Small intestine (tissue), 7 donors: ENCODE results near the gene NUDT12. TPM values are rescaled to one million over a fixed set of nuclear protein-coding genes. Genes with fewer than 3 reads are reported as not detected.

Experiments used
- DNase-seq, 2 donors: peaks; one replicate each; pipeline versions ENCODE4 v3.0.0 to v3.0.0-alpha.2; 2013
- FAIRE-seq: peaks from 2 replicates; lab custom pipeline; 2012; peaks lifted over from hg19 to GRCh38; lab: Jason Lieb, UNC
- H3K27ac ChIP-seq, 3 donors: one replicate each; pipeline ENCODE4 v1.5.1; 2013; ENCODE audit warnings: low read length in 2 of 3, mild to moderate bottlenecking in 2 of 3, control low read depth in 1 of 3, inconsistent platforms in 1 of 3, low read depth in 1 of 3, moderate library complexity in 1 of 3
- H3K27me3 ChIP-seq, 3 donors: one replicate each; pipeline ENCODE4 v1.6.1; 2013; ENCODE audit warnings: low read length in 3 of 3, inconsistent platforms in 1 of 3; ENCODE audit not compliant: control insufficient read depth in 3 of 3, insufficient read depth in 3 of 3
- H3K36me3 ChIP-seq, 3 donors: one replicate each; pipeline ENCODE4 v1.6.1; 2013; ENCODE audit warnings: low read length in 3 of 3, inconsistent platforms in 1 of 3, low read depth in 1 of 3, mild to moderate bottlenecking in 1 of 3, moderate library complexity in 1 of 3; ENCODE audit not compliant: control insufficient read depth in 3 of 3, insufficient read depth in 2 of 3
- H3K4me1 ChIP-seq, 3 donors: one replicate each; pipeline ENCODE4 v1.6.1; 2013; ENCODE audit warnings: low read length in 2 of 3, inconsistent platforms in 1 of 3, low read depth in 1 of 3, mild to moderate bottlenecking in 1 of 3, moderate library complexity in 1 of 3; ENCODE audit not compliant: control insufficient read depth in 3 of 3, insufficient read depth in 2 of 3
- H3K4me3 ChIP-seq, 3 donors: one replicate each; pipeline ENCODE4 v1.5.1; 2013; ENCODE audit warnings: low read length in 3 of 3, control low read depth in 1 of 3, inconsistent platforms in 1 of 3, low read depth in 1 of 3, mild to moderate bottlenecking in 1 of 3, moderate library complexity in 1 of 3
- H3K9me3 ChIP-seq, 2 donors: one replicate each; pipeline ENCODE4 v1.6.1; 2013; ENCODE audit warnings: low read depth in 1 of 2, low read length in 1 of 2; ENCODE audit not compliant: control insufficient read depth in 2 of 2, insufficient read depth in 1 of 2
- WGBS, 3 donors: extraction: QIAGEN DNeasy Blood & Tissue Kit; methylation state at CpG; one replicate each; pipeline ENCODE4 v1.1.7; 2013; 5-methylcytosine and 5-hydroxymethylcytosine counted together
- polyA plus RNA-seq, 4 donors: library from polyadenylated mRNA; stranded (reverse) in 3 of 4; unstranded in 1 of 4; fragments of 200-250 nt in 3 of 4; fragments of 120-200 nt in 1 of 4; gene quantifications; one replicate each; pipeline versions ENCODE4 v1.2.1 to v1.2.3, GENCODE V29; 2013
- donor health status: healthy with polysubstance abuse.
- donor health status: control.
- donor health status: control.
- donor health status: Bipolar disorder and iron deficiency.
- donor health status: healthy.

Gene NUDT12
- polyA plus RNA-seq, 4 donors = 10.6 to 29.0 (median 14.4) TPM

DNA sequence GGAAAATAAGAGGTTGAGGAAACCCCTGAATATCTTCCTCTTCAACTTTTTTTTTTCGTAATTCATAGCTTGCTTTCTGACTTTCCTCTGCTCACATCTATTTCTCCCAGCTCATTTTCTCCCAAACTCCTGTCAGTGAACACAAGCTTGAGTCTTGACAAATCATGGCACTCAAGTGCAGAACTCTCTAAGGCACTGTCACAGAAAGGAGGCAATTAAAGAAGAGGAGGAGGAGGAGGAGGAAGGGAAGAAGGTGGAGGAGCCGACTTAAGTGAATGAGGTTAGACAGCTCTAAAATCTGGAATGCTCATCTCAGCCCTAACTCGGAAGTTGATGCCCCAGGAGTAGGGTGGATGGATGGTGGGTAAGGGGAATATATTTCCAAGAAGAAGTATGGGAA lies 27.2 kb upstream of the NUDT12 start:
- Histone ChIP-seq H3K27me3 (no peaks in the 10 kb centered on the region), H3K4me1 (no peaks in the 10 kb centered on the region), H3K36me3 (no peaks in the 10 kb centered on the region), H3K4me3 (no peak overlapping the region), H3K27ac (no peak overlapping the region), H3K9me3 (no peaks in the 10 kb centered on the region)
- 79 to 90% (median 86%) methylated on average over 3 of the region's 3 CpGs for WGBS, 3 donors
- DNase-seq (no peak), FAIRE-seq (no peak)

DNA sequence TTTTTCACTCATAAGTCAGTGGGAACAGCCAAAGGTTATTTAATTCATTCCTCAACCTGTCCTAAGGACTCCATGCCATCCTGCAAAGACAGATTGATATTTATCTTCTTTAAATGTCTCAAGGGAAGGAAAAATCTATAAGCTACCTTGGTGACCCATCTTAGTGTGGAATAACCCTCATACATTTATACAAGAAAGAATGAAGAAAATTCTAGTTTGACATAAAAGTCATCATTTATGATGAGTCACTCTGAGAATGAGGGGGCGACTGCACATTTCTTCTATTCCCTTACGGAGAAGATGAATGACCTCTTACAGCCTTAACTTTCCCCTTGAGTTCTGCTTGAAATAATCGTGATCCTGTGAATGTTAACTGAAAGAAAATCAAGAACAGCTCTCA lies 26.8 kb upstream of the NUDT12 start:
- Histone ChIP-seq H3K36me3 (no peaks in the 10 kb centered on the region), H3K4me3 (no peak overlapping the region), H3K27me3 (no peaks in the 10 kb centered on the region), H3K9me3 (no peaks in the 10 kb centered on the region), H3K4me1 (no peaks in the 10 kb centered on the region), H3K27ac (no peak overlapping the region)
- FAIRE-seq = no peak
- 67 to 80% (median 68%) methylated on average over 3 of the region's 3 CpGs for WGBS, 3 donors
- DNase-seq = no peak

DNA sequence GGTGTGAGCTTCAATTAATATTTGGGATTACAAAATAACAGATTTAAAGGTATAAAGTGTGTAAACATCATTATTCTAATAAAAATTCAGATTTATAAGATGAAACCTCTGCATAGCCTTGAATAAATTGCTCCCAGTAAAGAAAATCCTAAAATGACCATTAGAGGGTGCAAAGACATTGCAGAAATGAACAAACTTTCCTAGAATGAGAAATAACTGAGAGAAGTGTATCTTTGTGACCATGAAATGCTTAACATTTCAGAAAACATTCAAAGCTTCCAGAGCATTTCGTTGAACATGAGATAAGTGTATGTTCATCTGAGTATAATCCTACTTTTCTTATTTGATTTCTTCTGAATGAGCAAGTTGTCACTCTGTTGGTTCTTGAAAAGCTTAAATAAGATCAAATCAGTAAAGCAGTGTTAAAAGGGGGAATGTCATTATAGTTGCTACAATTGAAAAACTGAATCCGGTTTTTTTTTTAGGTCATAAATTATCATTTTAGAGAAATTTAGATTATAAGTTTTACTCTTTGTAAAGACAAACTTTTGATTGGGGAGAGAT lies 24.7 kb upstream of the NUDT12 start:
- Histone ChIP-seq H3K36me3 (no peaks in the 10 kb centered on the region), H3K4me3 (no peak overlapping the region), H3K9me3 (no peaks in the 10 kb centered on the region), H3K27me3 (no peaks in the 10 kb centered on the region), H3K27ac (no peak overlapping the region), H3K4me1 (no peaks in the 10 kb centered on the region)
- peak; percentile 57 for FAIRE-seq
- 29 to 37% (median 36%) methylated on average over 2 of the region's 2 CpGs for WGBS, 3 donors
- peak in 1 of 2 donors; percentile 37 for DNase-seq

DNA sequence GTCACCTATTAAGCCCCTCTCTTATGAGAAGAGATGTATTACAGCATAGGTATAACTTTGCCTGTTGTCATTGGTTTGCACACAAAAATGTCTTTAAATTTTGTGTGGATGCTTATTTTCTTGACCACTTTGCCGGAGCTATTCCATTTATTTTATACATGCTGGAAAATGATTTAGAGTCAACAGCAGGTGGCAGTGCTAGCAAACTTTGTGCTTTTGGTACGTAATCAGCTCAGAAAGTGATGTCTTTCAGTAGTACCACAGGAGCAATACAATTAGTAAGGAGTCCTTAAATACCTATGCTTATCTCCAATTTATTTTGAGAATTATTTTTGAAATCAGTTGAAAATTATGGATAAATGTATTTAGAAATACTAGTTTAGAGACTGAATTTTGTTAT lies 19.8 kb upstream of the NUDT12 start:
- H3K36me3 ChIP-seq = no peaks in the 10 kb centered on the region
- no peaks in the 10 kb centered on the region for H3K27me3 ChIP-seq
- WGBS, 3 donors = 12 to 22% (median 18%) methylated on average over 2 of the region's 2 CpGs
- no peak overlapping the region for H3K27ac ChIP-seq
- H3K4me1 ChIP-seq = no peaks in the 10 kb centered on the region
- peak; percentile 47 to 51 for DNase-seq
- H3K4me3 ChIP-seq = no peak overlapping the region
- FAIRE-seq = no peak
- no peaks in the 10 kb centered on the region for H3K9me3 ChIP-seq

DNA sequence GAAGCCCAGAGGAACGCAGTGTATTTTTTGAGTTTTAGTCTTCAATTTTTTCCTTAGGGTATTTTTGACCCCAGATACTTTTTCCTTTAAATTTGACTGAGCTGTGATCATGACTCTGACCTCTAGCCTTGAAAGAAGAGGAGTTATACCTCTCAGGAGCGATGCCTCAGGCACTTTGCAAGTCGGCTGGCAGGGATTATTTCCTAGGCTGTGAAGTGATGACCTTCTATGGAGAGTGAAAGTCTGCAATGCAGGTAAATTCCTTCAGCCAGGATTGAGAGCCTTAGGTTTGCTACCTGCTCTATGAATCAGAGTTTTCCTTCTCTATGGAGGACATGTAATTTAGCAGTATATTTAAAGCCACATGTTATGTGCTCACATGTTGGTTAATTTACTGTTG lies 10.8 kb upstream of the NUDT12 start:
- Histone ChIP-seq H3K27me3 (no peaks in the 10 kb centered on the region), H3K4me3 (no peak overlapping the region), H3K27ac (no peak overlapping the region), H3K36me3 (no peaks in the 10 kb centered on the region), H3K9me3 (peaks cover 0 to 3% of the 10 kb centered on the region in 2 donors), H3K4me1 (peaks cover 0 to 13% (median 0%) of the 10 kb centered on the region in 3 donors)
- DNase-seq (no peak), FAIRE-seq (no peak)
- 80 to 88% (median 85%) methylated on average over 3 of the region's 3 CpGs for WGBS, 3 donors

DNA sequence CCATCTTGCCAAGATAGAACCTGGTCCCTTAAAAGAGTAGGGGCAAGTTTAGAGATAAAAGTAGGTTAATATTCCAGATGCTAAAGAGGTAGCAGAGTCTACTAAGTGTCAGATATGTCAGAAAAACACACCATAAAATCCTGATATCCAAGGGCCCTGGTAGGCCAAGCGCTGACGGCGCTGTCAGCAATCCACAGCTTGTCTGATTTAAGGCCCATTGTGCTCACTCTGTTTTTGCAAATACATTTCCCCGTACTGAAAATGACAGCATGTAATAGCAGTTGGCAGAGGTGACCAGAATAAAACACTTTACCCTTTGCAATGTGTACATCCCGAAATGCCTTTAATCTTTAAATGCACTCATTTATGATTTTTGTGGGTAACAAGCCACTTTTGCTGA lies 9.9 kb upstream of the NUDT12 start:
- Histone ChIP-seq H3K4me3 (no peak overlapping the region), H3K36me3 (no peaks in the 10 kb centered on the region), H3K4me1 (peaks cover 0 to 13% (median 0%) of the 10 kb centered on the region in 3 donors), H3K27ac (no peak overlapping the region), H3K27me3 (no peaks in the 10 kb centered on the region), H3K9me3 (peaks cover 0 to 6% of the 10 kb centered on the region in 2 donors)
- 80 to 91% (median 86%) methylated on average over 5 of the region's 5 CpGs for WGBS, 3 donors
- no peak for FAIRE-seq
- DNase-seq = peak in 1 of 2 donors; percentile 2

DNA sequence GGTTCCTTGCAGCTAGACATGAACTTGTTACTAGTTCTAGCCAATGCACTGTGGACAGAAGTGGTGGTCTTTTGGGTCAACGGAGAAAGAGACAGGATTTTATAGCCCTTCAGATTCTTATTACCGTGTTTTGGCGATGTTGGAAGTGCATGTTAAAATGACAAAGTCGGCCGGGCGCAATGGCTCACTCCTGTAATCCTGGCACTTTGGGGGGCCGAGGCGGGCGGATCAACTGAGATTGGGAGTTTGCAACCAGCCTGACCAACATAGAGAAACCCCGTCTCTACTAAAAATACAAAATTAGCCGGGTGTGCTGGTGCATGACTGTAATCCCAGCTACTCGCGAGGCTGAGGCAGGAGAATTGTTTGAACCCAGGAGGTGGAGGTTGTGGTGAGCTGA lies 9.1 kb upstream of the NUDT12 start:
- peaks cover 0 to 6% of the 10 kb centered on the region in 2 donors for H3K9me3 ChIP-seq
- WGBS, 3 donors = 93 to 97% (median 95%) methylated on average over 13 of the region's 13 CpGs
- FAIRE-seq = no peak
- no peak overlapping the region for H3K27ac ChIP-seq
- H3K4me3 ChIP-seq = no peak overlapping the region
- DNase-seq = no peak
- peaks cover 0 to 15% (median 0%) of the 10 kb centered on the region in 3 donors for H3K4me1 ChIP-seq
- no peaks in the 10 kb centered on the region for H3K36me3 ChIP-seq
- H3K27me3 ChIP-seq = no peaks in the 10 kb centered on the region

DNA sequence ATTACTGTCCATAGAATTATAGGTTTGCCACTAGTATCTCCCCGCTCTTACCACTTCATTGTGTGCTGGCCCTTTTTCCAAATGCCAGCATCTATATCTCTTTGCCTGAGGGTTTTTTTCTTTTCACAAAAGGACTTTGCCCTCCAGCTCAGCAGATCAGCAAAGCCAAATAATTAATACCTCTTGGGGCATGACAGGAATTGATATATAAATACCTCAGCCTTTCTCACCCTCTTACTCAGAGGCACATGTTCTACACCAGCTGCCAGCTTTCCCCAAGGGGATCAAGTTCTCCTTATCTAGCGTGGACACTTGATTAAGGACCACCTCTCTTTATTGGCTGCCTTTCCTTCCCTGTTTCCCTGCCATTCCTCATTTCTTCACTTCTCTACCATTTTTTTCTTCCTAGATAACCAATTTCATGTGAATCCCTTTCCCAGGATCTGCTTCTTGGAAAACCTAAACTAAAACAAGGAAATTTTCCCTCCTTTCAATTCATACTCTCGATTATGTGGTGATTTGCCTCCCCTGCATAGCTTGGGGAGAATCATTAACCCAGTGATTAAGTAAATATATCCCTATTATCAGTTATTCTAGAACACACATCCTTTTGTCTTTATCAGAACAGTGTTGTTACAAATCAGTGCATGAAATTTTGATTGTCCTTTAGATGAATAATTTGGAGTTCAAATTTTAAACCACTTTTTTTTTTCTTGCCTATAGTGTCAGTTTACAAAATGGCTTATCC lies 6.9 kb upstream of the NUDT12 start:
- Histone ChIP-seq H3K9me3 (peaks cover 0 to 6% of the 10 kb centered on the region in 2 donors), H3K27me3 (no peaks in the 10 kb centered on the region), H3K4me3 (no peak overlapping the region), H3K36me3 (no peaks in the 10 kb centered on the region), H3K27ac (peak overlapping the region in 2 of 3 donors; percentile 41 to 58), H3K4me1 (peaks cover 0 to 28% (median 0%) of the 10 kb centered on the region in 3 donors)
- DNase-seq = peak; percentile 83 to 87
- FAIRE-seq = no peak
- WGBS, 3 donors = 15 to 56% (median 26%) methylated on average over 3 of the region's 3 CpGs
